WTC11 (cell line): Measurements from ENCODE around the gene NDUFB8. TPM values are rescaled to one million over a fixed set of nuclear protein-coding genes. Genes with fewer than 3 reads are reported as not detected.

Experiments used
- ATAC-seq: fragments of 200-7000 bp; cut with Tn5 transposase; 2 replicates; pipeline ENCODE4 v1.10.0; 2021; ENCODE audit warnings: mild to moderate bottlenecking, moderate library complexity
- CTCF ChIA-PET: fragments of 300-600 bp; sonication (Branson Sonifier 250); formaldehyde crosslinking; loops from one replicate; lab custom pipeline; 2021; ENCODE audit warnings: antibody characterized with exemption; lab: Charles Lee
- POLR2A ChIA-PET: fragments of 350-600 bp; sonication (Branson Sonifier 250); formaldehyde crosslinking; loops from one replicate; lab custom pipeline; 2021; ENCODE audit warnings: antibody characterized with exemption; lab: Charles Lee
- DNase-seq: peaks from one replicate; pipeline ENCODE4 v3.0.0; 2021; ENCODE audit warnings: low spot score
- H3K27ac Mint-ChIP-seq: 2 replicates; pipeline ENCODE4 v1.8.0; 2021; ENCODE audit warnings: mixed read lengths
- H3K27me3 Mint-ChIP-seq: 2 replicates; pipeline ENCODE4 v1.8.0; 2021; ENCODE audit warnings: low read depth, mild to moderate bottlenecking, moderate library complexity, mixed read lengths
- H3K36me3 Mint-ChIP-seq: 2 replicates; pipeline ENCODE4 v1.8.0; 2021; ENCODE audit warnings: mixed read lengths
- H3K4me1 Mint-ChIP-seq: 2 replicates; pipeline ENCODE4 v1.8.0; 2022; ENCODE audit warnings: mixed read lengths
- H3K4me3 Mint-ChIP-seq: 2 replicates; pipeline ENCODE4 v1.8.0; 2021; ENCODE audit warnings: mild to moderate bottlenecking, moderate library complexity, mixed read lengths
- H3K9me3 Mint-ChIP-seq: 2 replicates; pipeline ENCODE4 v1.8.0; 2021; ENCODE audit warnings: mixed read lengths
- ATF2 ChIP-seq: sonication (generic); formaldehyde crosslinking; IDR thresholded peaks from 2 replicates; pipeline ENCODE4 v1.8.1; 2022; ENCODE audit warnings: low read depth, missing genetic modification reagents, borderline replicate concordance
- CBFB ChIP-seq: sonication (generic); formaldehyde crosslinking; IDR thresholded peaks from 2 replicates; pipeline ENCODE4 v1.8.1; 2022; ENCODE audit warnings: mild to moderate bottlenecking, low read depth, missing genetic modification reagents
- JAZF1 ChIP-seq: fragments of 250-450 bp; sonication (Bioruptor Pico); IDR thresholded peaks from 2 replicates; pipeline ENCODE4 v1.9.0; 2021; ENCODE audit warnings: moderate library complexity, mild to moderate bottlenecking, inconsistent platforms
- JUN ChIP-seq: sonication (generic); formaldehyde crosslinking; IDR thresholded peaks from 2 replicates; pipeline ENCODE4 v1.8.0; 2023; ENCODE audit warnings: mild to moderate bottlenecking, missing genetic modification reagents
- NR2C2 ChIP-seq: sonication (generic); formaldehyde crosslinking; IDR thresholded peaks from 2 replicates; pipeline ENCODE4 v1.8.0; 2022; ENCODE audit warnings: mild to moderate bottlenecking, missing genetic modification reagents
- PRDM15 ChIP-seq: sonication (generic); formaldehyde crosslinking; IDR thresholded peaks from 2 replicates; pipeline ENCODE4 v1.8.0; 2022; ENCODE audit warnings: missing genetic modification reagents
- RORB ChIP-seq: fragments of 250-450 bp; sonication (Bioruptor Pico); IDR thresholded peaks from 2 replicates; pipeline ENCODE4 v1.9.0; 2021; ENCODE audit warnings: mild to moderate bottlenecking
- STAT6 ChIP-seq: sonication (generic); formaldehyde crosslinking; conservative IDR thresholded peaks from 2 replicates; pipeline ENCODE4 v1.8.1; 2023; ENCODE audit warnings: mild to moderate bottlenecking, low read depth, missing genetic modification reagents, moderate library complexity
- ZBTB21 ChIP-seq: sonication (generic); formaldehyde crosslinking; IDR thresholded peaks from 2 replicates; pipeline ENCODE4 v1.8.1; 2023; ENCODE audit warnings: mild to moderate bottlenecking, missing genetic modification reagents, borderline replicate concordance
- ZBTB43 ChIP-seq: sonication (generic); formaldehyde crosslinking; IDR thresholded peaks from 2 replicates; pipeline ENCODE4 v1.8.1; 2023; ENCODE audit warnings: mild to moderate bottlenecking, missing genetic modification reagents
- total RNA-seq: library from RNA; stranded (reverse); gene quantifications from 3 replicates; pipeline ENCODE4 v1.2.3, GENCODE V29; 2021

The NDUFB8 gene
- total RNA-seq, 1 experiment from 2014 or later, result 206 TPM

GRCh38 chr10:100567826-100568225 is 38.2 kb upstream of the NDUFB8 start:
- DNase-seq (no peak), ATAC-seq (no peak)
- Mint-ChIP-seq H3K27me3 (peaks cover 41% of the 10 kb centered on the region), H3K9me3 (no peaks in the 10 kb centered on the region), H3K27ac (no peak overlapping the region), H3K36me3 (no peaks in the 10 kb centered on the region), H3K4me3 (no peak overlapping the region), H3K4me1 (peaks cover 2% of the 10 kb centered on the region; the same call in 1 of the 2 replicates)
- TF ChIP-seq ATF2 (CRISPR knock-in tag) (no peak), RORB (no peak)
- CTCF ChIA-PET, result interaction anchor here (1.0 to 4.5 kb wide), 8 partner anchors 19 to 446 kb away, joined by 3 to 85 read pairs (median 22); partner anchors contain the start of genes HIF1AN and PAX2
- POLR2A ChIA-PET, result no interaction called here

- DNase-seq, result no peak
- H3K27ac Mint-ChIP-seq, result no peak overlapping the region
- CTCF ChIA-PET, result interaction anchor here (2.7 to 4.5 kb wide), 4 partner anchors 19 to 312 kb away, joined by 13 to 85 read pairs (median 31); partner anchors contain the start of genes HIF1AN and PAX2
Measured at GRCh38 chr10:100567249-100567648, 37.6 kb upstream of the NDUFB8 start.

More at GRCh38 chr10:100567249-100567648, 37.6 kb upstream of the NDUFB8 start:
- peaks cover 46% of the 10 kb centered on the region for H3K27me3 Mint-ChIP-seq
- H3K36me3 Mint-ChIP-seq, result no peaks in the 10 kb centered on the region
- H3K9me3 Mint-ChIP-seq, result no peaks in the 10 kb centered on the region
- POLR2A ChIA-PET, result interaction anchor here (0.6 kb wide), 1 partner anchor 180 kb away, joined by 6 read pairs; no protein-coding TSS in a partner anchor
- no peak for TF ChIP-seq NR2C2 (CRISPR knock-in tag)
- no peak for TF ChIP-seq STAT6 (CRISPR knock-in tag)
- TF ChIP-seq JUN (CRISPR knock-in tag), result no peak
- no peak for TF ChIP-seq JAZF1 (CRISPR knock-in tag)
- TF ChIP-seq PRDM15 (CRISPR knock-in tag), result no peak
- TF ChIP-seq CBFB (CRISPR knock-in tag), result no peak
- TF ChIP-seq ZBTB21, result no peak
- no peak for TF ChIP-seq ATF2 (CRISPR knock-in tag)
- no peak for TF ChIP-seq ZBTB43 (CRISPR knock-in tag)
- no peak for ATAC-seq
- H3K4me1 Mint-ChIP-seq, result peaks cover 3% of the 10 kb centered on the region; the same call in 1 of the 2 replicates
- H3K4me3 Mint-ChIP-seq, result no peak overlapping the region
